Measurements from ENCODE around the gene CAPN5. TPM values are rescaled to one million over a fixed set of nuclear protein-coding genes. Genes with fewer than 3 reads are reported as not detected.

CAPN5 gene
- total RNA-seq = 9.5 and 9.7 TPM in 2 replicates

DNA sequence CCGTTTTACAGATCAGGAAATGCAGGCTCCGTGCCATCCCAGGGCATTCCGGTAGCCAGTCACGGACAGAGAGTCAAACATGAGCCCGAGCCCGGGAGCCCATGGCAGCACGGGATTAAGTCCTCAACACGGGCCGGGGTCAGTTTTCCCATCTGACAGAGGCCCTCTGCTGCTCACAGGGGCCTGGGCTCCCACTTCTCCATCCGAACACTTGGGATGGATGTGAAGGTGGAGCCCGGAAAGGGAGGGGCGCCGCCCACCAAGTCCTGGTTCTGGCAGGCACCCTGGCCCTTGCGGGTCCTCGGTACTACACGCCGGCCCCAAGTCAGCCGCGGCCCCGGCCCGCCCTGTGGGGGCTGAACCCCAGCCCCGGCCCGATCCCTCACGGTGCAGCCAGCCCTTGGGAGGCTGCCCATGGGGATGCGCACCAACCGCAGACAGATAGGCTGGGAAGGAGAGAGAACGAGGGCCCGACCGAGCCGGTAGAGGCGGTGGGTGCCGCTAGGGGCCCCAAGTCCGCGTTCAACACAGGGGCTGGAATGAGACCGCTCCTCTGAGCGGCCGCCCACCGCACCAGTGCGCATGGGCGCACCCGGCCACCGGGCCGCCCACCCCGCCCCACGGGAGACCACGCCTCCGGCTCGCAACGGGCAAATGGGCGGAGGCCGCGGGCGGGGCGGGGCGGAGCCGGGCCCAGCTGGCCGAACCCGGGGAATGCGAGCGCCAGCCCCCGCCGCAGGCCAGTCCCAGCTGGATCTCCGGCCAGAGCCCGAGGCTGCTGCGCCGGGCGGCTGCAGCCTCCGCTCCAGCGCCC, at the start of gene CAPN5:
TSS of gene CAPN5 (plus strand) at position 743 of the 814 bp plus-strand sequence. CDS start 17,916 bp downstream, outside the sequence.

DNA sequence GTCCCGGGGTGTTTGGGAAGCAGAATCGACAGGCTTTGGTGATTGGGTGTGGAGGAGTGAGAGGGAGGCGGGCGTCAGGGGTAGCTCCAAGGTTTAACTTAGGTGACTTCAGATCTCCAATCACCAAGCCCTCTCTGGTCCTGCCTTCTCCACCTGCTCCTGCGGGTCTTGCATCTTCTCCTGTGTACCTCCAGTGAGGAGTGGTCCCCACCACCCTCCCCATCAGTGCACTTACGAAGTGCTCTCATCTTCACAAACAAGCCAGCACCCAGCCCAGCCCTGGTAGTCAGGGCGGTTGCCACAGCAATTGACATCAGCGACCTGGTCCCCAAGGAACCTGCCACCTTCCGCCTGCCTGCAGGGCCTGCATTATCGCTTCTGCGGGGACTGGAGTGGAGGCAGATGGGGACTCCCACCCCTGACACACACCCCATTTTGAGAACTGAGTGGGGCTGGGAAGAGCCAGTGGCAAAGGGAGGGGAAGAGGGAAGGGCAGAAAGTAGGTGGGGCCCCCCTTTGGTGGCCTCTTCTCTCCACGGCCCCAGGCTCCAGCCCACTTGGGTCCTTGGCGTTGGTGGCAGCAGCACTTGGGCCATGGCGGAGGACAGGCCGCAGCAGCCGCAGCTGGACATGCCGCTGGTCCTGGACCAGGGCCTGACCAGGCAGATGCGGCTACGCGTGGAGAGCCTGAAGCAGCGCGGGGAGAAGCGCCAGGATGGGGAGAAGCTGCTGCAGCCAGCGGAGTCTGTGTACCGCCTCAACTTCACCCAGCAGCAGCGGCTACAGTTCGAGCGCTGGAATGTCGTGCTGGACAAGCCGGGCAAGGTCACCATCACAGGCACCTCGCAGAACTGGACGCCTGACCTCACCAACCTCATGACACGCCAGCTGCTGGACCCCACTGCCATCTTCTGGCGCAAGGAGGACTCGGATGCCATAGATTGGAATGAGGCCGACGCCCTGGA, 35.8 kb downstream of the CAPN5 start, which contains the start of gene OMP:
TSS of gene OMP (plus strand) at position 595 of the 965 bp plus-strand sequence. CDS start at position 595, 0 bp downstream.

DNA sequence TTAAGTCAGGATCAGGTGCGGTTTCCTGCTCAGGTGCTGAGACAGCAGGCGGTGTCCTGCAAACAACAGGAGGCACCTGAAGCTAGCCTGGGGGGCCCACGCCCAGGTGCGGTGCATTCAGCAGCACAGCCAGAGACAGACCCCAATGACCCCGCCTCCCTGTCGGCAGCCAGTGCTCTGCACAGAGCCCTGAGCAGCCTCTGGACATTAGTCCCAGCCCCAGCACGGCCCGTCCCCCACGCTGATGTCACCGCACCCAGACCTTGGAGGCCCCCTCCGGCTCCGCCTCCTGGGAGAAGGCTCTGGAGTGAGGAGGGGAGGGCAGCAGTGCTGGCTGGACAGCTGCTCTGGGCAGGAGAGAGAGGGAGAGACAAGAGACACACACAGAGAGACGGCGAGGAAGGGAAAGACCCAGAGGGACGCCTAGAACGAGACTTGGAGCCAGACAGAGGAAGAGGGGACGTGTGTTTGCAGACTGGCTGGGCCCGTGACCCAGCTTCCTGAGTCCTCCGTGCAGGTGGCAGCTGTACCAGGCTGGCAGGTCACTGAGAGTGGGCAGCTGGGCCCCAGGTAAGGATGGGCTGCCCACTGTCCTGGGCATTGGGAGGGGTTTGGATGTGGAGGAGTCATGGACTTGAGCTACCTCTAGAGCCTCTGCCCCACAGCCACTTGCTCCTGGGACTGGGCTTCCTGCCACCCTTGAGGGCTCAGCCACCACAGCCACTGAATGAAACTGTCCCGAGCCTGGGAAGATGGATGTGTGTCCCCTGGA, 61.3 kb downstream of the CAPN5 start, which contains the start of gene MYO7A:
TSS of gene MYO7A (plus strand) at position 327 of the 772 bp plus-strand sequence. CDS start 2,389 bp downstream, outside the sequence.

Other genes with a start within 250 kb of the CAPN5 start
- gene ACER3, start 206.1 kb upstream of the CAPN5 start, total RNA-seq = 20.3 and 34.7 TPM in 2 replicates
- not detected in 2 replicates for gene B3GNT6, start 32.6 kb upstream of the CAPN5 start, total RNA-seq
- not detected in 2 replicates for gene OMP, start 35.9 kb downstream of the CAPN5 start, total RNA-seq
- under 0.01 and 0.86 TPM in 2 replicates for gene MYO7A, start 61.3 kb downstream of the CAPN5 start, total RNA-seq
- not detected in 2 replicates for gene GDPD4, start 234.7 kb downstream of the CAPN5 start, total RNA-seq